H1 (cell line): Measurements from ENCODE around the gene ADORA1.

Source experiments
- BCL11A ChIP-seq, 2 experiments: IDR thresholded peaks; one replicate each; pipeline ENCODE4 v1.6.1; 2011; ENCODE audit warnings: low read depth in 2 of 2, low read length in 2 of 2, mild to moderate bottlenecking in 2 of 2
- CHD2 ChIP-seq: IDR thresholded peaks from 2 replicates; pipeline ENCODE4 v1.6.1; 2012; ENCODE audit warnings: low read length, improper control_type of control experiment
- CREB1 ChIP-seq: IDR thresholded peaks from 2 replicates; pipeline ENCODE4 v1.6.1; 2012; ENCODE audit warnings: inconsistent platforms
- EP300 ChIP-seq, 2 experiments: IDR thresholded peaks; 1 replicate in 1 of 2; 2 replicates in 1 of 2; pipeline ENCODE4 v1.6.1; 2011 to 2012; ENCODE audit warnings: low read depth in 2 of 2, low read length in 2 of 2, mild to moderate bottlenecking in 2 of 2, borderline replicate concordance in 1 of 2, inconsistent platforms in 1 of 2, moderate library complexity in 1 of 2
- PHF8 ChIP-seq: fragments of 200-600 bp; sonication (generic); conservative IDR thresholded peaks from 2 replicates; pipeline ENCODE4 v1.7.1; 2012; ENCODE audit warnings: low read depth, mild to moderate bottlenecking, inconsistent platforms, low read length, moderate library complexity
- POLR2A ChIP-seq, 2 experiments: IDR thresholded peaks; 1 replicate in 1 of 2; 2 replicates in 1 of 2; pipeline ENCODE4 v1.6.1; 2011; ENCODE audit warnings: low read depth in 2 of 2, low read length in 2 of 2, mild to moderate bottlenecking in 2 of 2; ENCODE audit errors: control extremely low read depth in 1 of 2
- POLR2AphosphoS5 ChIP-seq: IDR thresholded peaks from 2 replicates; pipeline ENCODE4 v1.6.1; 2011; ENCODE audit warnings: low read depth, low read length
- RAD21 ChIP-seq, 2 experiments: IDR thresholded peaks in 1 of 2; conservative IDR thresholded peaks in 1 of 2; 2 replicates each; pipeline ENCODE4 v1.6.1; 2011; ENCODE audit warnings: low read depth in 2 of 2, low read length in 2 of 2, improper control_type of control experiment in 1 of 2, inconsistent platforms in 1 of 2, mild to moderate bottlenecking in 1 of 2, moderate library complexity in 1 of 2
- TCF12 ChIP-seq: IDR thresholded peaks from 2 replicates; pipeline ENCODE4 v1.6.1; 2011; ENCODE audit warnings: low read depth, mild to moderate bottlenecking, low read length
- YY1 ChIP-seq: IDR thresholded peaks from 2 replicates; pipeline ENCODE4 v1.6.1; 2011; ENCODE audit warnings: low read depth, mild to moderate bottlenecking, low read length
- TF ChIP-seq, protein P1 (sequence below), 3 experiments: IDR thresholded peaks; 1 replicate in 2 of 3; 2 replicates in 1 of 3; pipeline versions ENCODE4 v1.5.1 to v1.6.1; 2011; ENCODE audit warnings: low read length in 3 of 3, mild to moderate bottlenecking in 3 of 3, inconsistent platforms in 2 of 3, low read depth in 1 of 3, moderate library complexity in 1 of 3; ENCODE audit not compliant: insufficient read depth in 1 of 3; ENCODE audit errors: control extremely low read depth in 1 of 3

DNA sequence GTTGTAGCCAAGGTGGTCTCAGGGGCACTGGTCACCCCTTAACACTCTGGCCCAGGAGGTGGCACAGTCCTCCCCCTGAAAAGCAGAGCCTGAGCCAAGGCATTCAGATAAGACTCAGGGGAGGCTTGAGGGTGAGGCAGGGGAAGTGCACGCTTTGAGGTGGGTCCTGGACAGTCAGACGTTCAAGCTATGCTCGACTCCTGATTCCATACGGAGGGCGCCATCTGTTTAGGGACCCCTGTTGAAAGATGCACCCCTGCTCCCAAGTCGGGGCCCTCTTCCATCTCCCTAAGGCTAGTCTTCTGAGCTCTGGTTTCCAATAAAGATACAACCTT, 71.9 kb downstream of the ADORA1 start:
- no peak for TF ChIP-seq POLR2A (IDR thresholded peaks at IDR 0.05; ENCODE audit: control extremely low read depth in 1 of 2, low read depth in 2 of 2, low read length in 2 of 2)
- no peak for TF ChIP-seq BCL11A (IDR thresholded peaks at IDR 0.05; ENCODE audit: low read depth in 2 of 2, low read length in 2 of 2)
- TF ChIP-seq EP300 (IDR thresholded peaks at IDR 0.05; ENCODE audit: borderline replicate concordance in 1 of 2, low read depth in 2 of 2, low read length in 2 of 2), result no peak
- TF ChIP-seq, protein P1, sequence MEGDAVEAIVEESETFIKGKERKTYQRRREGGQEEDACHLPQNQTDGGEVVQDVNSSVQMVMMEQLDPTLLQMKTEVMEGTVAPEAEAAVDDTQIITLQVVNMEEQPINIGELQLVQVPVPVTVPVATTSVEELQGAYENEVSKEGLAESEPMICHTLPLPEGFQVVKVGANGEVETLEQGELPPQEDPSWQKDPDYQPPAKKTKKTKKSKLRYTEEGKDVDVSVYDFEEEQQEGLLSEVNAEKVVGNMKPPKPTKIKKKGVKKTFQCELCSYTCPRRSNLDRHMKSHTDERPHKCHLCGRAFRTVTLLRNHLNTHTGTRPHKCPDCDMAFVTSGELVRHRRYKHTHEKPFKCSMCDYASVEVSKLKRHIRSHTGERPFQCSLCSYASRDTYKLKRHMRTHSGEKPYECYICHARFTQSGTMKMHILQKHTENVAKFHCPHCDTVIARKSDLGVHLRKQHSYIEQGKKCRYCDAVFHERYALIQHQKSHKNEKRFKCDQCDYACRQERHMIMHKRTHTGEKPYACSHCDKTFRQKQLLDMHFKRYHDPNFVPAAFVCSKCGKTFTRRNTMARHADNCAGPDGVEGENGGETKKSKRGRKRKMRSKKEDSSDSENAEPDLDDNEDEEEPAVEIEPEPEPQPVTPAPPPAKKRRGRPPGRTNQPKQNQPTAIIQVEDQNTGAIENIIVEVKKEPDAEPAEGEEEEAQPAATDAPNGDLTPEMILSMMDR (IDR thresholded peaks at IDR 0.05; ENCODE audit: control extremely low read depth in 1 of 3, insufficient read depth in 1 of 3, low read depth in 1 of 3, low read length in 3 of 3), result no peak
- TF ChIP-seq CHD2, result no peak
- no peak for TF ChIP-seq CREB1
- TF ChIP-seq RAD21 (IDR thresholded peaks at IDR 0.05 in 1 of 2, conservative IDR thresholded peaks at IDR 0.05 in 1 of 2; ENCODE audit: low read depth in 2 of 2, low read length in 2 of 2), result no peak
- TF ChIP-seq TCF12, result no peak
- no peak for TF ChIP-seq POLR2AphosphoS5
- no peak for TF ChIP-seq PHF8
- no peak for TF ChIP-seq YY1
